Adrenal gland (tissue), 12 donors: Measurements from ENCODE around the gene ZBTB45. TPM values are rescaled to one million over a fixed set of nuclear protein-coding genes. Genes with fewer than 3 reads are reported as not detected.

ENCODE experiments used
- DNase-seq, 7 donors: peaks; one replicate each; pipeline ENCODE4 v3.0.0-alpha.2; 2019 to 2020
- H3K27ac ChIP-seq, 5 donors: fragments of 200-600 bp; sonication (generic) in 4 of 5; 1 replicate in 3 of 5; 2 replicates in 2 of 5; pipeline versions ENCODE4 v1.5.1 to v1.8.0; 2016 to 2020; ENCODE audit warnings: mild to moderate bottlenecking in 1 of 5
- H3K27me3 ChIP-seq: fragments of 200-600 bp; 2 replicates; pipeline ENCODE4 v1.8.0; 2021
- H3K36me3 ChIP-seq, 2 donors: fragments of 200-600 bp; replicated peaks in 1 of 2; 1 replicate in 1 of 2; 2 replicates in 1 of 2; pipeline versions ENCODE4 v1.5.1 to v1.8.0; 2018 to 2022
- H3K4me1 ChIP-seq, 2 donors: fragments of 200-600 bp; replicated peaks in 1 of 2; 1 replicate in 1 of 2; 2 replicates in 1 of 2; pipeline versions ENCODE4 v1.5.1 to v1.8.0; 2018 to 2021
- H3K4me3 ChIP-seq, 4 donors: fragments of 200-600 bp; sonication (generic) in 3 of 4; one replicate each; pipeline ENCODE4 v1.5.1; 2016 to 2018
- H3K9me3 ChIP-seq, 3 donors: fragments of 200-600 bp; sonication (generic) in 1 of 3; replicated peaks in 1 of 3; 1 replicate in 2 of 3; 2 replicates in 1 of 3; pipeline versions ENCODE4 v1.5.1 to v1.8.0; 2016 to 2021
- CTCF ChIP-seq, 6 experiments: fragments of 450-650 bp in 4 of 6; fragments of 200-600 bp in 2 of 6; sonication (generic) in 1 of 6; IDR thresholded peaks; 1 replicate in 5 of 6; 2 replicates in 1 of 6; pipeline versions ENCODE4 v1.5.1 to v1.8.0; 2016 to 2021; ENCODE audit warnings: antibody characterized with exemption in 6 of 6, mild to moderate bottlenecking in 2 of 6, moderate library complexity in 1 of 6
- POLR2A ChIP-seq, 2 donors: fragments of 450-650 bp; IDR thresholded peaks; one replicate each; pipeline ENCODE4 v1.6.1; 2017; ENCODE audit warnings: antibody characterized with exemption in 2 of 2, mild to moderate bottlenecking in 2 of 2, moderate library complexity in 1 of 2
- WGBS, 4 donors: extraction: QIAGEN DNeasy Blood & Tissue Kit in 2 of 4; methylation state at CpG; one replicate each; pipeline versions ENCODE4 v1.1.5 to v1.1.7; 2013 to 2017; 5-methylcytosine and 5-hydroxymethylcytosine counted together
- intact Hi-C, 2 donors: fragments of 100-400 bp; cut with DNase I; formaldehyde crosslinking; loops; one replicate each; pipeline versions ENCODE4 v1.14.1 to v1.15.0; 2022 to 2023
- polyA plus RNA-seq, 3 donors: library from polyadenylated mRNA; stranded (reverse); fragments of 200-250 nt in 2 of 3; fragments of 350-450 nt in 1 of 3; fragmentation: Illumina TruSeq in 1 of 3; extraction: RNeasy Lipid Tissue Mini Kit (QIAGEN cat#74804) in 1 of 3; gene quantifications; one replicate each; pipeline ENCODE4 v1.2.3, GENCODE V29; 2013 to 2014
- total RNA-seq, 9 donors: library from RNA; depleted of rRNA in 4 of 9; stranded (reverse); fragments of >200 nt in 4 of 9; fragments of 120-200 nt in 1 of 9; fragmentation: NEBNext Ultra II Directional in 1 of 9; extraction: Animal tissue kit (Norgen Biotek cat#: 25700) in 1 of 9; gene quantifications; one replicate each; pipeline versions ENCODE4 v1.1.0 to v1.2.4, GENCODE V29; 2013 to 2023
- donor health status: healthy with polysubstance abuse.
- donor health status: Bipolar disorder and iron deficiency.
- donor health status: DM: yes; HTN: yes; CAD: no.
- donor health status: DM: no; HTN: no; CAD: no.
- donor health status: DM: no; HTN: no; CAD: no.
- donor health status: DM: yes; HTN: yes; CAD: no.

ZBTB45 gene
- total and polyA plus RNA-seq, 12 donors: 1.7 to 20.4 (median 12.8) TPM

- no peaks in the 10 kb centered on the region for H3K9me3 ChIP-seq
- peak overlapping the region in 3 of 4 donors; percentile 60 to 95 (median 79) for H3K4me3 ChIP-seq
- H3K4me1 ChIP-seq: peaks cover 41 to 65% of the 10 kb centered on the region in 2 donors
- 20 to 29% (median 28%) methylated on average over 12 of the region's 12 CpGs for WGBS, 4 donors
- H3K36me3 ChIP-seq: peaks cover 0 to 25% of the 10 kb centered on the region in 2 donors
- TF ChIP-seq CTCF (IDR thresholded peaks at IDR 0.05): no peak
- TF ChIP-seq POLR2A (IDR thresholded peaks at IDR 0.05): no peak
- intact Hi-C loops: no loop called here
- no peaks in the 10 kb centered on the region for H3K27me3 ChIP-seq
- DNase-seq: peak in 4 of 7 donors; percentile 31 to 60 (median 42)
- peak overlapping the region; percentile 86 to 100 (median 100) for H3K27ac ChIP-seq
These were observed 37.8 kb upstream of the ZBTB45 start for GRCh38 chr19:58557221-58558065.

DNA sequence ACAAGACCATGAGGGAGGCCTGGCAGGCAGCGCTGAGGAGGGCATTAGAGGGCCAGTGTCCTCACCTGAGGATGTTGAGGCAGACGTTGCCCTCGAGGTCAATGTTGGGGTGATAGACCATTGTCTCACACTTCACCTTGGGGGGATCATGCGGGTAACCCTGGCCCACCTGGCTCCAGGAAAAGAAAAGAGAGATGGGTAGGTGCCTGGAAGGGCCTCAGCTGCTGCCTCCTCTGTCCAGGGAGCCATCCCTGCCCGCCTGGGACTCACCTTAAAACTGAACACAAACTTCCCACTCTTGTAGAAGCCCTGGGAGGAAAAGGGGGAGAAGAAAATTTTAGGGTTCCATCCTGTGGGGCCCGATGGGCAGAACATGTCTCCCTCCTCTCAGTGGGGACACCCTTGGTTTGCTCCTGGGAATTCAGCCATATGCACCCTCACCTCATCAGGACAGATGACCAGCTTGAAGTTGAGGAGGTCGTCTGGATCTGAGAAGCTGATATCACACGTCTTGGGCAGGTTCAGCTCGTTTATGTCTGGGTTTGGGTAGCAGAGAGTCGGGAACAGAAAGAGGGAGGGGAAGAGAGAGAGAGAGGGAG, 37.1 kb upstream of the ZBTB45 start:
- 45 to 52% (median 48%) methylated on average over 10 of the region's 10 CpGs for WGBS, 4 donors
- intact Hi-C loops: no loop called here
- DNase-seq: peak in 3 of 7 donors; percentile 28 to 58 (median 31)
- H3K9me3 ChIP-seq: no peaks in the 10 kb centered on the region
- H3K36me3 ChIP-seq: peaks cover 0 to 32% of the 10 kb centered on the region in 2 donors
- H3K27me3 ChIP-seq: no peaks in the 10 kb centered on the region
- H3K4me3 ChIP-seq: peak overlapping the region in 1 of 4 donors; percentile 95
- H3K27ac ChIP-seq: peak overlapping the region in 4 of 5 donors; percentile 98 to 100 (median 100)
- TF ChIP-seq POLR2A (IDR thresholded peaks at IDR 0.05) (no peak), CTCF (IDR thresholded peaks at IDR 0.05) (no peak)
- peaks cover 34 to 58% of the 10 kb centered on the region in 2 donors for H3K4me1 ChIP-seq

- Histone ChIP-seq H3K4me3 (no peak overlapping the region), H3K27ac (peak overlapping the region in 3 of 5 donors; percentile 85 to 100 (median 100)), H3K36me3 (peaks cover 0 to 39% of the 10 kb centered on the region in 2 donors), H3K27me3 (no peaks in the 10 kb centered on the region), H3K4me1 (peaks cover 33 to 52% of the 10 kb centered on the region in 2 donors), H3K9me3 (no peaks in the 10 kb centered on the region)
- intact Hi-C loops: no loop called here
- peak in 4 of 7 donors; percentile 42 to 59 (median 44) for DNase-seq
- WGBS, 4 donors: 45 to 79% (median 75%) methylated on average over 6 to 16 of the region's 16 CpGs
- TF ChIP-seq POLR2A (IDR thresholded peaks at IDR 0.05) (no peak), CTCF (IDR thresholded peaks at IDR 0.05) (no peak)
These were observed 36.5 kb upstream of the ZBTB45 start for GRCh38 chr19:58555920-58556621.
